HFFc6 (cell line): ENCODE measurements around the gene FAM53A. TPM values are rescaled to one million over a fixed set of nuclear protein-coding genes. Genes with fewer than 3 reads are reported as not detected.

Experiments used
- DNase-seq: peaks from one replicate; pipeline ENCODE4 v3.0.0-alpha.2; 2018
- H3K27ac Mint-ChIP-seq: 2 replicates; pipeline ENCODE4 v1.8.0; 2020; ENCODE audit warnings: mild to moderate bottlenecking, mixed read lengths
- H3K27me3 Mint-ChIP-seq: 2 replicates; pipeline ENCODE4 v1.8.0; 2021; ENCODE audit warnings: mild to moderate bottlenecking, moderate library complexity, mixed read lengths; ENCODE audit not compliant: insufficient read depth
- H3K36me3 Mint-ChIP-seq: 2 replicates; pipeline ENCODE4 v1.8.0; 2021; ENCODE audit warnings: low read depth, mixed read lengths
- H3K4me1 Mint-ChIP-seq: 2 replicates; pipeline ENCODE4 v1.8.0; 2020; ENCODE audit warnings: low read depth, mixed read lengths
- H3K4me3 Mint-ChIP-seq: 2 replicates; pipeline ENCODE4 v1.8.0; 2020; ENCODE audit warnings: mild to moderate bottlenecking, moderate library complexity, mixed read lengths
- H3K9me3 Mint-ChIP-seq: 2 replicates; pipeline ENCODE4 v1.8.0; 2020; ENCODE audit warnings: mild to moderate bottlenecking, mixed read lengths
- total RNA-seq, 6 experiments: library from RNA; stranded (reverse); fragmentation: NEBNext Ultra II Directional; extraction: Animal tissue kit (Norgen Biotek cat#: 25700); gene quantifications; 2 replicates in 1 of 6; 3 replicates in 5 of 6; pipeline ENCODE4 v1.2.3, GENCODE V29; 2021
- TF ChIP-seq, protein P1 (sequence below): fragments of 200-600 bp; sonication (generic); IDR thresholded peaks from 2 replicates; pipeline ENCODE4 v1.5.0; 2021; ENCODE audit warnings: antibody characterized with exemption, mild to moderate bottlenecking

The FAM53A gene
- total RNA-seq, 6 experiments from 2014 or later: 2.3 to 3.2 (median 2.7) TPM

DNA sequence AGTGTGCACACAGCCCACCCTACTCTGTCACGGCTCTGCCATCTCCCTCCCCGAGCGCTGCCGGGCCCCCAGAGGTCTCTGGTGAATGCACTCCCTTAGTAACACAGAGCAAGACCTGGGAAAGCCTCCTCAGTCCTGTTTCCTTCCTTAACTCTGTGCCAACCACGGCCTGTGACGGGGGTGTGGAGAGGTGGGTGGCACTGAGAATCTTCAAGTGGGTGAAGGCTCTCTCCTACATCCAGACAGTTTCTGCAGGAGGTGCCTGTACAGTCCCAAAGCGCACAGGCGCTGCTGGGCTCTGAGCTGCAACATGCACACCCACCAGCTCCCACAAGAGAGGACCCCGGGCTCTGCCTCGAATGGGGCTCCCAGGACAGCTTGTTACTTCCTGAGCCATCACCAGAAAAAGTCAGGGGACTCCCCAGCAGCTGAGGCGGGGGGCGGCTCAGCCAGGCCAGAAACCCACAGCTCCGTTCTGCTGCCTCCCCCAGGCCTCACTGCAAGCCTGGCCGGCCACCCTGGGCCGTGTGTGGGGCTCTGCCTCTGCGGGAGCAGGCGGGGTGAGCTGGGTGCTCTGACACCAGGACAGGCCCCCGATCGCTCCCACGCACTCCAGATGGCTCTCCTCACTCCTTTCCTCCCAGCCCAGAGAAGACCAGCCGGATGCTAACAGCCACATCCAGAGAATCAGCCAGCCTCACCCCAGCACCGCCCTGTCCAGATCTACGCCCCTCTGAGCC, 29.7 kb downstream of the FAM53A start:
- Mint-ChIP-seq H3K4me1 (no peaks in the 10 kb centered on the region), H3K27me3 (no peaks in the 10 kb centered on the region), H3K27ac (no peak overlapping the region), H3K9me3 (peaks cover 3% of the 10 kb centered on the region; the same call in 1 of the 2 replicates), H3K4me3 (no peak overlapping the region), H3K36me3 (peaks cover 5% of the 10 kb centered on the region; the same call in 1 of the 2 replicates)
- TF ChIP-seq, protein P1, sequence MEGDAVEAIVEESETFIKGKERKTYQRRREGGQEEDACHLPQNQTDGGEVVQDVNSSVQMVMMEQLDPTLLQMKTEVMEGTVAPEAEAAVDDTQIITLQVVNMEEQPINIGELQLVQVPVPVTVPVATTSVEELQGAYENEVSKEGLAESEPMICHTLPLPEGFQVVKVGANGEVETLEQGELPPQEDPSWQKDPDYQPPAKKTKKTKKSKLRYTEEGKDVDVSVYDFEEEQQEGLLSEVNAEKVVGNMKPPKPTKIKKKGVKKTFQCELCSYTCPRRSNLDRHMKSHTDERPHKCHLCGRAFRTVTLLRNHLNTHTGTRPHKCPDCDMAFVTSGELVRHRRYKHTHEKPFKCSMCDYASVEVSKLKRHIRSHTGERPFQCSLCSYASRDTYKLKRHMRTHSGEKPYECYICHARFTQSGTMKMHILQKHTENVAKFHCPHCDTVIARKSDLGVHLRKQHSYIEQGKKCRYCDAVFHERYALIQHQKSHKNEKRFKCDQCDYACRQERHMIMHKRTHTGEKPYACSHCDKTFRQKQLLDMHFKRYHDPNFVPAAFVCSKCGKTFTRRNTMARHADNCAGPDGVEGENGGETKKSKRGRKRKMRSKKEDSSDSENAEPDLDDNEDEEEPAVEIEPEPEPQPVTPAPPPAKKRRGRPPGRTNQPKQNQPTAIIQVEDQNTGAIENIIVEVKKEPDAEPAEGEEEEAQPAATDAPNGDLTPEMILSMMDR: no peak
- DNase-seq: no peak

DNA sequence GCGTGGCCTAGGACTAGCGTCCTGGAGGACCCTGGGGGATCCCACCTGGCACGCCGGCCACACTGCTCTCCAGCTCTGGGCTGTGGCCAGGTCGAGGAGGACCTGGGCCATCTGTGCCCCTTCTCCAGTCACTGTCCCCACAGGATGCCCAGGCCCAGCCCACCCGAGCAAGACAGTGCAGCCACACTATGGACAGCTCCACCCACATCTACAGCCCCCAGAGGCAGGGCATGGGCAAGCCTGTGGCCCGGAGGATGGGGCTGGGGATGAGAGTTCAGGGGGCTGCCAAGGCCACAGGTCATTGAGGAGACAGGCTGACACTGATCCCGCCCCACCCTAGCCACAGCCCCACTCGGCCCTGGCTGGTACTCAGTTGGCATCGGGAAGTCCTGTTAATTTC, 30.3 kb downstream of the FAM53A start:
- DNase-seq: no peak
- Mint-ChIP-seq H3K4me3 (no peak overlapping the region), H3K4me1 (no peaks in the 10 kb centered on the region), H3K27ac (no peak overlapping the region), H3K36me3 (peaks cover 5% of the 10 kb centered on the region; the same call in 1 of the 2 replicates), H3K9me3 (peaks cover 3% of the 10 kb centered on the region; the same call in 1 of the 2 replicates), H3K27me3 (no peaks in the 10 kb centered on the region)
- TF ChIP-seq, protein P1: no peak

DNA sequence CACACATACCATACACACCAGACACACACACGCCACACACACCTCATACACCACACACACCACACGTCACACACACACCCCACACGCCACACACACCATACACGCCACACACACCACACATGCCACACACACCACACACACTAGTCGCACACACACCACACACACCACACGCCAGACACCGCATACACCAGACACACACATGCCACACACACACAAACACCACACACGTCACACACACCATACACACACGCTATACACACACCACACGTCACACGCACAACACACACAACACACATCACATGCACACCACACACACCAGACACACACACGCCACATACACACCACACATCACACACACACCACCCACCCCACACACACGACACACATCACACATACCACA, 32.0 kb downstream of the FAM53A start:
- H3K9me3 Mint-ChIP-seq: peaks cover 3% of the 10 kb centered on the region; the same call in 1 of the 2 replicates
- H3K4me1 Mint-ChIP-seq: no peaks in the 10 kb centered on the region
- no peak for DNase-seq
- H3K27ac Mint-ChIP-seq: no peak overlapping the region
- TF ChIP-seq, protein P1: no peak
- peaks cover 3% of the 10 kb centered on the region; the same call in 1 of the 2 replicates for H3K27me3 Mint-ChIP-seq
- H3K36me3 Mint-ChIP-seq: peaks cover 5% of the 10 kb centered on the region; the same call in 1 of the 2 replicates
- H3K4me3 Mint-ChIP-seq: no peak overlapping the region

DNA sequence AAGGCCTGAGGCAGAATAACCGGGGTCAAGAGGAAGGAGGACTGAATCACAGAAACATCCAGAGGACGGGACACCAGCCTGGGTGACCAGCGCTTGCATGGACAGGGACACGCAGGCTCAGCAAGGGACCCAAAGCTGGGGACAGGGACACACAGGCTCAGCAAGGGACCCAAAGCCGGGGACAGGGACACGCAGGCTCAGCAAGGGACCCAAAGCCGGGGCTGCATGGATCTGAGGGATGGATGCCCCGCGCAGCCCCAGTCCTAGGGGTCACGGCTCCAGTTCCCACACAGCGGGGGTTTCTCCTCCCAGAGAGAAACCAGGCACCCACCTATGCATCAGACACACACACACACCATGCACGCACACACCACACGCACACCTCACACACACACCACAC, 32.5 kb downstream of the FAM53A start:
- Mint-ChIP-seq H3K9me3 (peaks cover 3% of the 10 kb centered on the region; the same call in 1 of the 2 replicates), H3K27ac (no peak overlapping the region)

DNA sequence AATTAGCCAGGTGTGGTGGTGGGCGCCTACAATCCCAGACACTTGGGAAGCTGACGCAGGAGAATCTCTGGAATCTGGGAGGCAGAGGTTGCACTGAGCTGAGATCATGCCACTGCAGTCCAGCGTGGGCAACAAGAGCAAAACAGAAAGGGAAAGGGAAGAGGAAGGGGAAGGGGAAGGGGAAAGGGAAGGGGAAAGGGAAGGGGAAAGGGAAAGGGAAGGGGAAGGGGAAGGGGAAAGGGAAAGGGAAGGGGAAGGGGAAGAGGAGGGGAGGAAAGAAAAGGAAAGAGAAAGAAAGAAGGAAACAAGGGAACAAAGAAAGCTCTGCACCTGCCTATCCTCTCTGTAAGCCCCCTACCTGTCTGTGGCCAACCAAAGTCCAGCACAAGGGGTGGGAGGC, 35.2 kb downstream of the FAM53A start:
- DNase-seq: no peak
- Mint-ChIP-seq H3K36me3 (peaks cover 5% of the 10 kb centered on the region; the same call in 1 of the 2 replicates), H3K4me3 (no peak overlapping the region), H3K27me3 (peaks cover 3% of the 10 kb centered on the region; the same call in 1 of the 2 replicates), H3K9me3 (peaks cover 3% of the 10 kb centered on the region; the same call in 1 of the 2 replicates), H3K27ac (no peak overlapping the region), H3K4me1 (no peaks in the 10 kb centered on the region)
- TF ChIP-seq, protein P1: no peak

More for the DNA sequence above, 32.5 kb downstream of the FAM53A start:
- no peak for DNase-seq
- H3K36me3 Mint-ChIP-seq: peaks cover 5% of the 10 kb centered on the region; the same call in 1 of the 2 replicates
- H3K27me3 Mint-ChIP-seq: peaks cover 3% of the 10 kb centered on the region; the same call in 1 of the 2 replicates
- no peaks in the 10 kb centered on the region for H3K4me1 Mint-ChIP-seq
- no peak overlapping the region for H3K4me3 Mint-ChIP-seq
- TF ChIP-seq, protein P1: no peak
